ENCODE measurements around the gene TULP3. TPM values are rescaled to one million over a fixed set of nuclear protein-coding genes. Genes with fewer than 3 reads are reported as not detected.

The TULP3 gene
- total RNA-seq, 1 experiment from 2014 or later = 54.6 TPM

DNA sequence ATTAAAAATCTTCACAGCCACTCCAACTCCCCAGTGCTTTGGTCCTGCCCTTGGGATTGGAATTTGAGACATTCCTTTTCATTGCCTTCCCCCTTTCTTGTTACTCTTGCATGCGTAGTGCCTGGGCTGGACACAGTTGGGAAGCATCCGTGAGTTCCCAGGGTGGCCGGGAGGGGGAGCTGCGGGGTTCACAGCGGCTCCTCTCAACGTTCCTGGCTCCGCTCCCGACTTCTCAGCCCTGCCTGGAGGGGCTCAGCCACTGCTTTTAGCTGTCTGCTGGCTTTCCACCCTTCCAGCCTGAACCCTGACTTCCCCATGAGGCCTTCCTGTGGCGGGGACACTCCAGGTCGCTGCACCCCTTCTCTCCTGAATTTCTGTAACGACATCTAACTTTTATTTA is 37.1 kb upstream of the TULP3 start:
- peaks cover 2% of the 10 kb centered on the region; the same call in 1 of the 2 replicates for H3F3A ChIP-seq (ENCODE audit: insufficient read depth, low read depth)
- no TSS peak for BruUV-seq (replicated peaks)
- no peaks in the 10 kb centered on the region for H3K9me2 ChIP-seq (ENCODE audit: insufficient read depth)
- H2AFZ ChIP-seq = no peak overlapping the region
- H4K20me1 ChIP-seq (ENCODE audit: insufficient read depth) = no peaks in the 10 kb centered on the region
- H3K4me3 ChIP-seq = no peak overlapping the region
- ChIA-PET CTCF (interaction anchor here (0.7 to 1.5 kb wide), 5 partner anchors 11 to 425 kb away, joined by 3 to 4 read pairs (median 4); no protein-coding TSS in a partner anchor), POLR2A (ENCODE audit: unreplicated experiment) (interaction anchor here (0.7 kb wide), 1 partner anchor 332 kb away, joined by 24 read pairs; no protein-coding TSS in a partner anchor)
- DNase-seq = peak in 1 of 2 experiments; percentile 79
- H3K36me3 ChIP-seq (ENCODE audit: low read depth) = no peaks in the 10 kb centered on the region
- H3K79me2 ChIP-seq (ENCODE audit: low read depth) = no peaks in the 10 kb centered on the region
- H3K4me2 ChIP-seq = no peak overlapping the region
- TF ChIP-seq, protein P1, sequence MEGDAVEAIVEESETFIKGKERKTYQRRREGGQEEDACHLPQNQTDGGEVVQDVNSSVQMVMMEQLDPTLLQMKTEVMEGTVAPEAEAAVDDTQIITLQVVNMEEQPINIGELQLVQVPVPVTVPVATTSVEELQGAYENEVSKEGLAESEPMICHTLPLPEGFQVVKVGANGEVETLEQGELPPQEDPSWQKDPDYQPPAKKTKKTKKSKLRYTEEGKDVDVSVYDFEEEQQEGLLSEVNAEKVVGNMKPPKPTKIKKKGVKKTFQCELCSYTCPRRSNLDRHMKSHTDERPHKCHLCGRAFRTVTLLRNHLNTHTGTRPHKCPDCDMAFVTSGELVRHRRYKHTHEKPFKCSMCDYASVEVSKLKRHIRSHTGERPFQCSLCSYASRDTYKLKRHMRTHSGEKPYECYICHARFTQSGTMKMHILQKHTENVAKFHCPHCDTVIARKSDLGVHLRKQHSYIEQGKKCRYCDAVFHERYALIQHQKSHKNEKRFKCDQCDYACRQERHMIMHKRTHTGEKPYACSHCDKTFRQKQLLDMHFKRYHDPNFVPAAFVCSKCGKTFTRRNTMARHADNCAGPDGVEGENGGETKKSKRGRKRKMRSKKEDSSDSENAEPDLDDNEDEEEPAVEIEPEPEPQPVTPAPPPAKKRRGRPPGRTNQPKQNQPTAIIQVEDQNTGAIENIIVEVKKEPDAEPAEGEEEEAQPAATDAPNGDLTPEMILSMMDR (conservative IDR thresholded peaks at IDR 0.05) = peak; percentile 80
- TF ChIP-seq EZH2 (IDR thresholded peaks at IDR 0.05; ENCODE audit: low read depth) = no peak
- H3K27ac ChIP-seq = no peak overlapping the region
- intact Hi-C loops (cut with micrococcal nuclease; ENCODE audit: unreplicated experiment) = no loop called here
- H3K9me3 ChIP-seq (ENCODE audit: insufficient read depth, low read depth) = no peaks in the 10 kb centered on the region
- H3K4me1 ChIP-seq (replicated peaks; ENCODE audit: insufficient read depth) = no peaks in the 10 kb centered on the region
- H3K27me3 ChIP-seq (ENCODE audit: insufficient read depth, low read depth) = no peaks in the 10 kb centered on the region

DNA sequence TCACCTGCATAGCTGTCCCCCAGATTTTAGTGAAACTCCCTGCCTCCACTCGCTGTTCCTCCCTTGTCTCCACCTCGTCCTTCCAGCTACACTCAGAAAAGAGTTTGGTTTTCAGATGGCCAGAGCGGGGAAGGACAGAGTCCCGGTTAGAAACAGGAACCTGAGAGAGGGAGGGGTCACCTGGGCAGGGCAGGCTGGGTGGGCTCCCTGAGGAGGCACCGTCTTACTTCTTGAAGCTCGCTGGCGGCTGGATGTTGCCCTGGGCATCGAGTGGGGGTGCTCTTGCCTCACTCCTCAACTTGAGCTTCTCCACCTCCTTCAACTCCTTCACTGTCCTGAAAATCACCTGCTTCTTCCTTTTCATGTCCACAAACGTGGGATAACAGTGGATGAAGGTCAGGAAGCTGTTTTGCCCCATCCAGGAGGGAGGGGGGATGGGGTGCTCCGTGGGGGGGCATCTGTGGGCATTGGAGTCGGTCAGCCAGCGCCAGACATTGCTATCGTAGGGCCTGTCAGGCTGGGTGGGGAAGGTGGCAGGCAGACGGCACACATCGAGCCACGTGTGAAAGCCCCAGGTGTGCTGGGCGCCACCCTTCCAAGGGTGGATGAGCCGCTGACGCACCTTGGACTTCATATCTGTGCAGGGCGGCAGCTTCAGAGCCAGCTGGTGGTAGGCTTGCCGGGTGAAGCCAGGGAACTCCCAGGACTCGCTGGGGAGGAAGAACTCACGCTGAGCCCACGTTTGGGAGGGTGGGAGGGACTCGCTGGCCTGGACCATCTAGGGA is 35.8 kb upstream of the TULP3 start:
- H3K4me3 ChIP-seq = no peak overlapping the region
- peaks cover 2% of the 10 kb centered on the region; the same call in 1 of the 2 replicates for H3F3A ChIP-seq (ENCODE audit: insufficient read depth, low read depth)
- no peak for DNase-seq
- H3K27me3 ChIP-seq (ENCODE audit: insufficient read depth, low read depth) = no peaks in the 10 kb centered on the region
- CTCF ChIA-PET = interaction anchor here (1.0 to 1.5 kb wide), 3 partner anchors 12 to 187 kb away, joined by 3 to 4 read pairs (median 4); no protein-coding TSS in a partner anchor
- H3K9me3 ChIP-seq (ENCODE audit: insufficient read depth, low read depth) = no peaks in the 10 kb centered on the region
- 0 out of 2 replicates have a peak, but pooled peaks cover 3% of the 10 kb centered on the region for H3K36me3 ChIP-seq (ENCODE audit: low read depth)
- H3K79me2 ChIP-seq (ENCODE audit: low read depth) = no peaks in the 10 kb centered on the region
- no peak overlapping the region for H2AFZ ChIP-seq
- no peaks in the 10 kb centered on the region for H3K4me1 ChIP-seq (replicated peaks; ENCODE audit: insufficient read depth)
- TF ChIP-seq, protein P1 (conservative IDR thresholded peaks at IDR 0.05) = no peak
- TF ChIP-seq EZH2 (IDR thresholded peaks at IDR 0.05; ENCODE audit: low read depth) = no peak
- H3K27ac ChIP-seq = no peak overlapping the region
- no peaks in the 10 kb centered on the region for H4K20me1 ChIP-seq (ENCODE audit: insufficient read depth)
- intact Hi-C loops (cut with micrococcal nuclease; ENCODE audit: unreplicated experiment) = no loop called here
- H3K9me2 ChIP-seq (ENCODE audit: insufficient read depth) = no peaks in the 10 kb centered on the region
- POLR2A ChIA-PET (ENCODE audit: unreplicated experiment) = no interaction called here
- no TSS peak for BruUV-seq (replicated peaks)
- no peak overlapping the region for H3K4me2 ChIP-seq

DNA sequence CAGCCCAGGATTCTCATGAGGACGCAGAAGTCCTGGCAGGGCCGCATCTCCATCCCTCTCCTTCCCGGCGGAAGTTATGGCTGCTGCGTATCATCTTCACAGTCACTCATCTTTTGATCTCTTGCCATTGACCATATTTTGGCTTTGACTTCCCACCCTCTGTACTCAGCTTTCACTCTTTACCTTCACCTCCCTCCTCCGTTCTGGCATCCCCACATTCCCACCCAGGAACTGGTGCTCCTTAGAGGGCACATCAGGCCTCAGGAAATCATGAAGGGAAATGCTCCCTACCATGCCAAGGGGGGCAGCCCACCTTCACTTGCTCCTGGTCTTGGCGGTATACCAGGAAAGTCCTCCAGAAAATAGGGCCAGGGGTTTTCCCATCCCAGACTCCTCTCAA is 35.1 kb upstream of the TULP3 start:
- intact Hi-C loops (cut with micrococcal nuclease; ENCODE audit: unreplicated experiment) = no loop called here
- H3K36me3 ChIP-seq (ENCODE audit: low read depth) = 0 out of 2 replicates have a peak, but pooled peaks cover 3% of the 10 kb centered on the region
- TF ChIP-seq, protein P1 (conservative IDR thresholded peaks at IDR 0.05) = no peak
- no peak for TF ChIP-seq EZH2 (IDR thresholded peaks at IDR 0.05; ENCODE audit: low read depth)
- no peaks in the 10 kb centered on the region for H3K9me3 ChIP-seq (ENCODE audit: insufficient read depth, low read depth)
- H3F3A ChIP-seq (ENCODE audit: insufficient read depth, low read depth) = peaks cover 6% of the 10 kb centered on the region
- DNase-seq = no peak
- no peaks in the 10 kb centered on the region for H3K4me1 ChIP-seq (replicated peaks; ENCODE audit: insufficient read depth)
- H2AFZ ChIP-seq = no peak overlapping the region
- POLR2A ChIA-PET (ENCODE audit: unreplicated experiment) = no interaction called here
- no peaks in the 10 kb centered on the region for H4K20me1 ChIP-seq (ENCODE audit: insufficient read depth)
- no peaks in the 10 kb centered on the region for H3K79me2 ChIP-seq (ENCODE audit: low read depth)
- no peak overlapping the region for H3K4me3 ChIP-seq
- H3K27ac ChIP-seq = no peak overlapping the region
- BruUV-seq (replicated peaks) = no TSS peak
- H3K27me3 ChIP-seq (ENCODE audit: insufficient read depth, low read depth) = no peaks in the 10 kb centered on the region
- H3K4me2 ChIP-seq = no peak overlapping the region
- CTCF ChIA-PET = no interaction called here
- no peaks in the 10 kb centered on the region for H3K9me2 ChIP-seq (ENCODE audit: insufficient read depth)

All from PC-9 (cell line).